Keratinocyte (primary cell): ENCODE measurements around the gene GOLGB1. TPM values are rescaled to one million over a fixed set of nuclear protein-coding genes. Genes with fewer than 3 reads are reported as not detected.

ENCODE experiments used
- DNase-seq: peaks from one replicate; pipeline ENCODE4 v3.0.0-alpha.2; 2011; ENCODE audit warnings: low read depth, missing footprints, low spot score
- FAIRE-seq: peaks from 2 replicates; lab custom pipeline; 2011; peaks lifted over from hg19 to GRCh38; lab: Jason Lieb, UNC
- H2AFZ ChIP-seq: 2 replicates; pipeline ENCODE4 v1.6.0; 2012; ENCODE audit warnings: low read length, control low read depth, inconsistent platforms; ENCODE audit not compliant: control insufficient read depth
- H3K27ac ChIP-seq: 2 replicates; pipeline ENCODE4 v1.5.1; 2011; ENCODE audit warnings: low read length; ENCODE audit not compliant: control insufficient read depth, insufficient read depth
- H3K27me3 ChIP-seq: 3 replicates; pipeline ENCODE4 v1.6.0; 2011; ENCODE audit warnings: low read length; ENCODE audit not compliant: control insufficient read depth, insufficient read depth; ENCODE audit errors: extremely low read depth
- H3K36me3 ChIP-seq, 2 experiments: 2 replicates in 1 of 2; 3 replicates in 1 of 2; pipeline ENCODE4 v1.5.1; 2011; ENCODE audit warnings: low read length in 2 of 2, mild to moderate bottlenecking in 1 of 2; ENCODE audit not compliant: control insufficient read depth in 2 of 2, insufficient read depth in 2 of 2; ENCODE audit errors: extremely low read depth in 1 of 2
- H3K4me1 ChIP-seq: 3 replicates; pipeline ENCODE4 v1.5.1; 2011; ENCODE audit warnings: low read length; ENCODE audit not compliant: control insufficient read depth, insufficient read depth; ENCODE audit errors: extremely low read depth
- H3K4me2 ChIP-seq: 3 replicates; pipeline ENCODE4 v1.6.0; 2011; ENCODE audit warnings: low read depth, low read length; ENCODE audit not compliant: control insufficient read depth, insufficient read depth; ENCODE audit errors: extremely low read depth
- H3K4me3 ChIP-seq, 3 experiments: fragments of 200-600 bp in 1 of 3; sonication (generic) in 1 of 3; 2 replicates in 2 of 3; 3 replicates in 1 of 3; pipeline ENCODE4 v1.5.1; 2011 to 2016; ENCODE audit warnings: low read length in 3 of 3, mild to moderate bottlenecking in 3 of 3, control low read depth in 2 of 3, inconsistent platforms in 1 of 3, low read depth in 1 of 3, mixed read lengths in 1 of 3, mixed run types in 1 of 3, moderate library complexity in 1 of 3; ENCODE audit not compliant: control insufficient read depth in 2 of 3, insufficient read depth in 2 of 3; ENCODE audit errors: extremely low read depth in 1 of 3
- H3K79me2 ChIP-seq: 2 replicates; pipeline ENCODE4 v1.6.0; 2012; ENCODE audit warnings: low read length; ENCODE audit not compliant: control insufficient read depth, insufficient read depth
- H3K9ac ChIP-seq: 3 replicates; pipeline ENCODE4 v1.6.0; 2011; ENCODE audit warnings: low read length; ENCODE audit not compliant: control insufficient read depth, insufficient read depth; ENCODE audit errors: extremely low read depth
- H3K9me1 ChIP-seq: 3 replicates; pipeline ENCODE4 v1.6.0; 2011; ENCODE audit warnings: low read length; ENCODE audit not compliant: control insufficient read depth, insufficient read depth; ENCODE audit errors: extremely low read depth
- H3K9me3 ChIP-seq: 2 replicates; pipeline ENCODE4 v1.5.1; 2012; ENCODE audit warnings: low read depth, low read length; ENCODE audit not compliant: control insufficient read depth
- H4K20me1 ChIP-seq: 3 replicates; pipeline ENCODE4 v1.6.0; 2011; ENCODE audit warnings: low read length; ENCODE audit not compliant: control insufficient read depth, insufficient read depth; ENCODE audit errors: extremely low read depth
- CTCF ChIP-seq, 3 experiments: IDR thresholded peaks in 1 of 3; conservative IDR thresholded peaks in 1 of 3; optimal IDR thresholded peaks in 1 of 3; 2 replicates in 2 of 3; 3 replicates in 1 of 3; pipeline versions ENCODE3 to v1.5.1; 2011; ENCODE audit warnings: low read length in 3 of 3, mild to moderate bottlenecking in 3 of 3, moderate library complexity in 2 of 3, control low read depth in 1 of 3, inconsistent platforms in 1 of 3; ENCODE audit not compliant: insufficient read depth in 2 of 3; ENCODE audit errors: extremely low read depth in 1 of 3
- EZH2 ChIP-seq: IDR thresholded peaks from one replicate; pipeline ENCODE4 v1.6.1; 2012; ENCODE audit warnings: inconsistent platforms, mild to moderate bottlenecking, low read length, moderate library complexity
- dilution Hi-C: fragments of 300-500 bp; cut with MboI; formaldehyde crosslinking; loops from one replicate; pipeline ENCODE4 v1.7.0; 2020; ENCODE audit warnings: low sequenced_read_pairs; ENCODE audit not compliant: extremely low pct_ligation_motif_present
- polyA minus RNA-seq, 3 experiments: library from RNA; depleted of rRNA, polyadenylated mRNA; stranded (reverse); fragments of >200 nt; gene quantifications; 1 replicate in 1 of 3; 2 replicates in 1 of 3; 3 replicates in 1 of 3; pipeline ENCODE4 v1.2.3, GENCODE V29; 2011
- polyA plus RNA-seq, 5 experiments: library from polyadenylated mRNA; depleted of rRNA in 3 of 5; stranded (reverse) in 3 of 5; stranded (forward) in 1 of 5; unstranded in 1 of 5; fragments of >200 nt; gene quantifications; 1 replicate in 1 of 5; 2 replicates in 3 of 5; 3 replicates in 1 of 5; pipeline versions ENCODE4 v1.2.1 to v1.2.3, GENCODE V29; 2011 to 2012; ENCODE audit warnings: missing spikeins in 2 of 5, low read depth in 1 of 5, low replicate concordance in 1 of 5

Gene GOLGB1
- 10.8 to 21.9 TPM (median 21.7 TPM) in 3 replicates for polyA plus RNA-seq
- 81.0 TPM for polyA plus RNA-seq (2011; ENCODE audit: low read depth)
- 7.1 and 9.6 TPM in 2 replicates for polyA plus RNA-seq (2011; cell fraction: cytosol; rRNA removed)
- 46.2 and 52.7 TPM in 2 replicates for polyA plus RNA-seq (2011; cell fraction: nucleus; rRNA removed)
- polyA plus RNA-seq (2012; ENCODE audit: low replicate concordance) = 22.6 and 25.4 TPM in 2 replicates
- polyA minus RNA-seq = 9.1 to 32.8 TPM (median 15.6 TPM) in 3 replicates
- polyA minus RNA-seq (2011; cell fraction: cytosol; rRNA and poly(A)+ RNA removed) = 21.3 TPM
- 38.6 and 89.2 TPM in 2 replicates for polyA minus RNA-seq (2011; cell fraction: nucleus; rRNA and poly(A)+ RNA removed)

- FAIRE-seq = peak; percentile 99
- dilution Hi-C loops = no loop called here
Measured at GRCh38 chr3:121749276-121750086, at the start of gene GOLGB1. Gene GOLGB1 (minus strand): TSS chr3:121749741. CDS start chr3:121730971, 18,770 bp downstream.

GRCh38 chr3:121796970-121797369 is 47.4 kb upstream of the GOLGB1 start:
- Histone ChIP-seq H3K4me1 (no peaks in the 10 kb centered on the region), H3K36me3 (peaks cover 1 to 9% of the 10 kb centered on the region in 2 experiments), H3K4me2 (no peak overlapping the region), H2AFZ (no peak overlapping the region), H3K9me3 (no peaks in the 10 kb centered on the region), H3K79me2 (no peaks in the 10 kb centered on the region), H3K27me3 (no peaks in the 10 kb centered on the region), H3K27ac (no peak overlapping the region), H3K9ac (no peak overlapping the region), H3K4me3 (no peak overlapping the region), H4K20me1 (no peaks in the 10 kb centered on the region), H3K9me1 (no peaks in the 10 kb centered on the region)
- FAIRE-seq = no peak
- TF ChIP-seq EZH2 (no peak), CTCF (optimal IDR thresholded peaks at IDR 0.05 in 1 of 3, IDR thresholded peaks at IDR 0.05 in 1 of 3, conservative IDR thresholded peaks at IDR 0.05 in 1 of 3; ENCODE audit: extremely low read depth in 1 of 3, insufficient read depth in 2 of 3, low read length in 3 of 3) (no peak)
- dilution Hi-C loops = no loop called here
- no peak for DNase-seq

More at GRCh38 chr3:121749276-121750086, at the start of gene GOLGB1:
- peak; percentile 96 for DNase-seq
- Histone ChIP-seq H3K4me1 (peaks cover 4% of the 10 kb centered on the region), H2AFZ (peak within 1 kb of the TSS; percentile 85), H3K27me3 (no peaks in the 10 kb centered on the region), H3K9me1 (no peaks in the 10 kb centered on the region), H3K4me3 (peak within 1 kb of the TSS; percentile 59 to 95 (median 92)), H3K9me3 (no peaks in the 10 kb centered on the region), H3K79me2 (peaks cover 47% of the 10 kb centered on the region), H3K9ac (peak within 1 kb of the TSS; percentile 99), H3K4me2 (peak within 1 kb of the TSS; percentile 77), H4K20me1 (no peaks in the 10 kb centered on the region), H3K27ac (peak within 1 kb of the TSS; percentile 97), H3K36me3 (peaks cover 0 to 1% of the 10 kb centered on the region in 2 experiments)
- TF ChIP-seq EZH2 (no peak), CTCF (optimal IDR thresholded peaks at IDR 0.05 in 1 of 3, IDR thresholded peaks at IDR 0.05 in 1 of 3, conservative IDR thresholded peaks at IDR 0.05 in 1 of 3; ENCODE audit: extremely low read depth in 1 of 3, insufficient read depth in 2 of 3, low read length in 3 of 3) (no peak)
